ENCODE data around the gene ADAMTS5. TPM values are rescaled to one million over a fixed set of nuclear protein-coding genes. Genes with fewer than 3 reads are reported as not detected.

The ADAMTS5 gene
- total and polyA plus RNA-seq, 9 of the 15 experiments (the other 6 are each of a cell fraction or from before 2014, with no cell fraction given): not detected

GRCh38 chr21:26982767-26983166 is 15.9 kb upstream of the ADAMTS5 start:
- Histone ChIP-seq H3K27me3 (ENCODE audit: control insufficient read depth in 2 of 2, insufficient read depth in 2 of 2, low read length in 2 of 2) (no peaks in the 10 kb centered on the region), H2AFZ (ENCODE audit: low read depth, low read length) (no peak overlapping the region), H3K9ac (ENCODE audit: insufficient read depth in 1 of 2, low read depth in 2 of 2, low read length in 2 of 2) (no peak overlapping the region), H3K4me3 (no peak overlapping the region), H3K4me1 (replicated peaks in 1 of 2; ENCODE audit: control insufficient read depth in 2 of 2, insufficient read depth in 2 of 2, low read length in 2 of 2) (no peaks in the 10 kb centered on the region), H3K79me2 (ENCODE audit: control insufficient read depth, insufficient read depth, low read length) (no peaks in the 10 kb centered on the region), H3K4me2 (ENCODE audit: insufficient read depth, low read length) (no peak overlapping the region), H3K36me3 (ENCODE audit: control insufficient read depth, insufficient read depth, low read length) (no peaks in the 10 kb centered on the region), H3K9me1 (ENCODE audit: control insufficient read depth, insufficient read depth, low read length) (no peaks in the 10 kb centered on the region), H3K27ac (ENCODE audit: extremely low read depth, low read depth, low read length) (no peak overlapping the region), H3K9me3 (replicated peaks; ENCODE audit: control insufficient read depth, insufficient read depth, low read depth, low read length) (peaks cover 3% of the 10 kb centered on the region; the same call in 1 of the 2 replicates), H4K20me1 (replicated peaks; ENCODE audit: control insufficient read depth, insufficient read depth, low read length) (no peaks in the 10 kb centered on the region)
- no TSS peak for BruUV-seq (replicated peaks)
- ChIA-PET POLR2A (no interaction called here), CTCF (ENCODE audit: low intra/inter-chr PET ratio) (no interaction called here)
- FAIRE-seq (no peak), ATAC-seq (no peak), DNase-seq (ENCODE audit: extremely low read depth in 1 of 4, low spot score in 3 of 4) (no peak)
- TF ChIP-seq ESRRB (CRISPR knock-in tag; IDR thresholded peaks at IDR 0.05; ENCODE audit: borderline replicate concordance) (no peak), MBD2 (IDR thresholded peaks at IDR 0.05; ENCODE audit: borderline replicate concordance, low read depth) (no peak), ZNF143 (CRISPR knock-in tag; IDR thresholded peaks at IDR 0.05) (no peak), CBX2 (IDR thresholded peaks at IDR 0.05; ENCODE audit: insufficient read depth, low read length, poor library complexity, severe bottlenecking) (no peak), ZNF354B (CRISPR knock-in tag; IDR thresholded peaks at IDR 0.05) (no peak), KLF6 (CRISPR knock-in tag; IDR thresholded peaks at IDR 0.05; ENCODE audit: borderline replicate concordance) (no peak), MEIS2 (IDR thresholded peaks at IDR 0.05; ENCODE audit: partially characterized antibody) (no peak), FIP1L1 (IDR thresholded peaks at IDR 0.05; ENCODE audit: low read depth, low read length, poor library complexity, severe bottlenecking) (no peak), NR0B1 (IDR thresholded peaks at IDR 0.05; ENCODE audit: partially characterized antibody) (no peak), POLR3A (IDR thresholded peaks at IDR 0.05; ENCODE audit: borderline replicate concordance, extremely low read depth, insufficient read depth, insufficient read length) (no peak), ZNF395 (CRISPR knock-in tag; IDR thresholded peaks at IDR 0.05) (no peak)
- TF ChIP-seq, protein P1, sequence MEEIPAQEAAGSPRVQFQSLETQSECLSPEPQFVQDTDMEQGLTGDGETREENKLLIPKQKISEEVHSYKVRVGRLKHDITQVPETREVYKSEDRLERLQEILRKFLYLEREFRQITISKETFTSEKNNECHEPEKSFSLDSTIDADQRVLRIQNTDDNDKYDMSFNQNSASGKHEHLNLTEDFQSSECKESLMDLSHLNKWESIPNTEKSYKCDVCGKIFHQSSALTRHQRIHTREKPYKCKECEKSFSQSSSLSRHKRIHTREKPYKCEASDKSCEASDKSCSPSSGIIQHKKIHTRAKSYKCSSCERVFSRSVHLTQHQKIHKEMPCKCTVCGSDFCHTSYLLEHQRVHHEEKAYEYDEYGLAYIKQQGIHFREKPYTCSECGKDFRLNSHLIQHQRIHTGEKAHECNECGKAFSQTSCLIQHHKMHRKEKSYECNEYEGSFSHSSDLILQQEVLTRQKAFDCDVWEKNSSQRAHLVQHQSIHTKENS (CRISPR knock-in tag; IDR thresholded peaks at IDR 0.05): no peak
- TF ChIP-seq, protein P2, sequence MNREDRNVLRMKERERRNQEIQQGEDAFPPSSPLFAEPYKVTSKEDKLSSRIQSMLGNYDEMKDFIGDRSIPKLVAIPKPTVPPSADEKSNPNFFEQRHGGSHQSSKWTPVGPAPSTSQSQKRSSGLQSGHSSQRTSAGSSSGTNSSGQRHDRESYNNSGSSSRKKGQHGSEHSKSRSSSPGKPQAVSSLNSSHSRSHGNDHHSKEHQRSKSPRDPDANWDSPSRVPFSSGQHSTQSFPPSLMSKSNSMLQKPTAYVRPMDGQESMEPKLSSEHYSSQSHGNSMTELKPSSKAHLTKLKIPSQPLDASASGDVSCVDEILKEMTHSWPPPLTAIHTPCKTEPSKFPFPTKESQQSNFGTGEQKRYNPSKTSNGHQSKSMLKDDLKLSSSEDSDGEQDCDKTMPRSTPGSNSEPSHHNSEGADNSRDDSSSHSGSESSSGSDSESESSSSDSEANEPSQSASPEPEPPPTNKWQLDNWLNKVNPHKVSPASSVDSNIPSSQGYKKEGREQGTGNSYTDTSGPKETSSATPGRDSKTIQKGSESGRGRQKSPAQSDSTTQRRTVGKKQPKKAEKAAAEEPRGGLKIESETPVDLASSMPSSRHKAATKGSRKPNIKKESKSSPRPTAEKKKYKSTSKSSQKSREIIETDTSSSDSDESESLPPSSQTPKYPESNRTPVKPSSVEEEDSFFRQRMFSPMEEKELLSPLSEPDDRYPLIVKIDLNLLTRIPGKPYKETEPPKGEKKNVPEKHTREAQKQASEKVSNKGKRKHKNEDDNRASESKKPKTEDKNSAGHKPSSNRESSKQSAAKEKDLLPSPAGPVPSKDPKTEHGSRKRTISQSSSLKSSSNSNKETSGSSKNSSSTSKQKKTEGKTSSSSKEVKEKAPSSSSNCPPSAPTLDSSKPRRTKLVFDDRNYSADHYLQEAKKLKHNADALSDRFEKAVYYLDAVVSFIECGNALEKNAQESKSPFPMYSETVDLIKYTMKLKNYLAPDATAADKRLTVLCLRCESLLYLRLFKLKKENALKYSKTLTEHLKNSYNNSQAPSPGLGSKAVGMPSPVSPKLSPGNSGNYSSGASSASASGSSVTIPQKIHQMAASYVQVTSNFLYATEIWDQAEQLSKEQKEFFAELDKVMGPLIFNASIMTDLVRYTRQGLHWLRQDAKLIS (CRISPR knock-in tag; IDR thresholded peaks at IDR 0.05): no peak
- intact Hi-C loops (cut with micrococcal nuclease) (no loop called here), in situ Hi-C loops (cut with MboI) (no loop called here)
- 3% methylated on average over 2 of the region's 2 CpGs for WGBS (ENCODE audit: insufficient coverage, low coverage, missing lambda C conversion rate)

Data from K562 (cell line).